ENCODE measurements around the gene TTYH2.
"Not testable (repeated sequence)": the region's sequence is repeated elsewhere in the genome, so short reads cannot be mapped to it uniquely, and the experiment has no call there.

The TTYH2 gene

DNA sequence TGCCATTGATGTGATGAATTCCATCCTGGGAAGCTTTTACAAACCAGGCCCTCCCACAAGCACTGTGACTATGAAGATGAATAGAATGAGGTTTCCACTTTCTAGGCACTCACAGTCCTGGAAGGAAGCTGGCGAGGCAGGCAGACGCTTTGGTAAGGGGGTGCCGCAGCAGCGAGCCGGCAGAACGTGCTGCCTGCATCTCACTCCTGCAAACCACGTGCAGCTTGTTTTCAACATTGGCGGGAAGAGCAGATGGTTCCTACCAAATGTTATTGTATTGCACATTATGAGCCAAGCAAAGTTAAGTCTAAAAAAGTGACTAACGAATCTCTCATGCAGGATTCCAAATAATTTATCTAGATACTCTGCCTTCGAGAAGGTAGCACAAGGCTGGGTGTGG lies 57.0 kb downstream of the TTYH2 start:
- FAIRE-seq: no peak

DNA sequence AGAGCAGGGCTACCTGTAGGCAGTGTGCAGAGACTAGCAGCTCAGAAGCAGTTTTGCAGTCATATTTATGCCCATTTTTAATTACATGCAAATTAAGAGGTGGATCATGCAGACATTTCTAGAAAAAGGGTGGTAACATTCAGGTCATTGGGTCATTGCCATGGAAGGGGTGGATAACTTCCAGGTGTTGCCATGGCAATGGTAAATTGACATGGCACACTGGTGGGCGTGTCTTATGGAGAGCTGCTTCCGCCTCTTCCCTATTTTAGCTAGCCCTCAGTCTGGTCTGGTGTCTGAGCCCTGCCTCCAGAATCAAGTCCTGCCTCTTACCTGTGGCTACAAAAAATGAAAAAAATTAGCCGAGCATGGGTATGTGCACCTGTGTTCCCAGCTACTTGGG lies 57.9 kb downstream of the TTYH2 start:
- no peak for FAIRE-seq

DNA sequence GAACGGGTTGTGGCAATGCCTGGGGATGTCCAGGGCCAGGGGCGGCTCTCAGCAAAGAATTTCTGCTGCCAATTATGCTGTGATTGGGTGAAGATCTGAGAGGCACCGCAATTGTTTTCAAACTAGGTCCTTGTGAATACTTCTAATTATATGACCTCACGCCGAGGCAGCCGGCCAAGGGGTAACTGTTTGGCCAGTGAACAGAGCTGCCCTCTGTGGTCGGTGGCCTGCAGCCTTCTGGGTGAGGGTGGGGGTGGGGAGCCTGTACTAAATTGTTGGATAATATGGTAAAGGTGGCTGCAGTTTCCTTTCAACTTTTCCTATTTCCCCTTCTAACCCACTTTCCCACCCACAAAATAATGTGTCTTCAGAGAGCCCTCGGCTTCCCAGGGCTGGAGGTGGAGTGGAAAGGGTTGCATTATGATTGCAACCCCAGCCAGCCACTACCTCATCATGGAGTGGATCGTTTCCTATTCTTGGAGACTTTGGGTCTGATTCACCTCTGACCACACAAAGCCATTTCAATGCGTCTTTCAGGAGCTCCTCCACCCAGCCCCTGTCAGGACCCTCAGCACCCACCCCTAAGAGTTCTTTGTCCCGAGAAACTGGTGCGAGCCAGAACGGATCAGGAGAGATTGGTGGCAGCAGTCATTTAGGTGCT lies 58.7 kb downstream of the TTYH2 start:
- FAIRE-seq: no peak

DNA sequence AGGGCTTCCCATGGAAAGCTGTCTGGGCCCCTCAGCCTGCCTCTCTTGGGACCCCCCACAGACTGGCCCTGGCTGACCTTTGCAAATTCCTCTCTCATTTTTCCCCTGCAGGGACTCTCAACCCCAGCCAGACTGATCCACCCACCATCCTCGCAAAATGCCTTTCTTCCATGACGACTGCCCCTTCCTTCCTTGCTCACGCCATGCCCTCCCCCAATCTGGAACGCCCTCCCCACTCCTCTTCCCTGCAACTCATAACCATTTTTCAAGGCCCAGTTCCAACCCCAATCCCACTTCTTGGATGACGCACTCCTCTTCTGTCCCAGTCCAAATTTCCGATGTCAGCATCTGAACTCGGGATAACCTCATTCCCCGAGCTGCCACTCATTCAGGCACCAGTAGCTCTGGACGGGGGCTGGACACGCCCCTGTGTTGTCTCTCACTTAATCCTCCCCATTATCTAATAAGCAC lies 59.4 kb downstream of the TTYH2 start:
- FAIRE-seq: no peak

DNA sequence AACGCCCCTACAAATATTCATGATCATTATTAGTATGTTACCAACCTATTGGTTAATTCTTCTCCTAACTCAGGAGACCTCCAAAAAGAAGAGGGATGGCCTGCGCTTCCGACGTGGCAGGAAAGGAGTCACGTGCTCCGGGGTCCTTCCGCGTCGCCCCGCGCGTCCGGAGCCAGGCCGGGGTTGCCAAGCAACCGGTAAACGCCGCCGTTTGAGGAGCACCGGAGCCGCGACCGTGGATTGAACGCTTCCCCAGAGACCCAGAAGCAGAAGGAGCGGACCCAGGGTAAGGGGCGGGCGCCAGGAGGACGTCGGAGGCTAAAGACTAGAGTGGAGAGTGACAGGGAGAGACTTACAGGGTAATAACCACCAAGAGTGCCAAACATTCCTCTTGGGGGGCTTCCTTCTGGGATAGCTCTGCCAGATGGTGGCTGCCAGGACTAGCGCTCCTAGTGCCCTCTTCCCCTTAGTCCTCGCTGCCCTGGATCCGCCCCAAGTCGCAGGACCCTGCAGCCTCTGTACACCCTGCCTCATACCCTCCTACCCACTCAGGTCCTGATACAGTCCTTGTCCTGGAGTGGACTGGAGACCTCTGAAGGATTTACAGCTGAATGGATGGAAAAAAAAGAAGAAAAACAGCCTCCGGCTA lies 60.8 kb downstream of the TTYH2 start, which contains the start of gene DNAI2:
Gene DNAI2 (plus strand): TSS at position 175 of the 649 bp plus-strand sequence. CDS start 7,584 bp downstream, outside the sequence.
- no peak for FAIRE-seq

DNA sequence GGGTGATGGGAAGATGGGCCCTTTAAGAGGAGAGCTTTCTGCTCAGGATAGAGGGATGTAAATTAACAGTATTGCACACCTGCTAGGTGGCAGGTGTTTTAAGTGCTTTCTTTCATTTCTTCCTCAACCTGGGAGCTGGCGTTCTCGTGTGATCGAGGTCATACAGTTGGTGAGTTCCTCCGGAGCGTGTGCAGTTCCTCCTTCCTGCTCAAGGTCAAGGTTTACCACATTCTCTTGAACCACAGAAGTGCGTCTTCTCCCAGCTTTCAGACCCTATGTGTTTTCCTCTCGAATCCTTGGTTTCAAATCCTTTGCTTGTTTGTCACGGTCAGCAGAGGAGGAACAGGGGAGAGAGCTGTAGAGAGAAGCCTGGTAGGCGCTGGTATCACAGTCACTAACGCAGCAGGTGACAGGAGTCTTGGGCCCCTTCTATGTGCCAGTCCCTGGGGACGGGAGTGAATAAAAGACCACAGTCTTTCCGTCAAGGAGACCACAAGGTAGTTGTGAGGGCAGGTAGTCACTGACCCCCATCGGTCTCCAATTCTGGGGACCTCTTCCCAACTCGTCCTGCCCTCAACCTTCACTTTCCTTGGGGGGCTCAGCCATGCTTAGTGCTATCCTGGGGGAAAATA lies 61.5 kb downstream of the TTYH2 start:
- FAIRE-seq: no peak

DNA sequence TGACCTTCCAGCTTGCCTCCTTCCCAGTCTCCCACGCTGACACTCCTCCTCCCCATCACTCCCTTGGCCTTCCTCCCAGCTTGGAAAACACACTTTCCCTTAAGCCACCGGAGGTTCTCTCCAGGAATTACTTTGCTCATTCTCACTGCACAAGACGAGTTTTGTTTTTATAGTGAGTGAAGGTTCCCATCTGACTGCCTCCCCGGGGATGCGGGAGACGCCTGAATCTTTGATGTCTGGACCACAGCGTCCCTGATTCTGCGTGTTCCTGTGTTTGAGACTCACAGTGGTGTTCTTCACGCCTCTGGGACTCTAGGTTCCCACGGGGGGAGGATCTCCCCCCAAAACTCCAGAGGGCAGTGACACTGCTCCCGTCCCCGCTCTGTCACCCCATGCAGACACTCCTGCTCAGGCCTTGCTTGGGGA lies 62.7 kb downstream of the TTYH2 start:
- no peak for FAIRE-seq

DNA sequence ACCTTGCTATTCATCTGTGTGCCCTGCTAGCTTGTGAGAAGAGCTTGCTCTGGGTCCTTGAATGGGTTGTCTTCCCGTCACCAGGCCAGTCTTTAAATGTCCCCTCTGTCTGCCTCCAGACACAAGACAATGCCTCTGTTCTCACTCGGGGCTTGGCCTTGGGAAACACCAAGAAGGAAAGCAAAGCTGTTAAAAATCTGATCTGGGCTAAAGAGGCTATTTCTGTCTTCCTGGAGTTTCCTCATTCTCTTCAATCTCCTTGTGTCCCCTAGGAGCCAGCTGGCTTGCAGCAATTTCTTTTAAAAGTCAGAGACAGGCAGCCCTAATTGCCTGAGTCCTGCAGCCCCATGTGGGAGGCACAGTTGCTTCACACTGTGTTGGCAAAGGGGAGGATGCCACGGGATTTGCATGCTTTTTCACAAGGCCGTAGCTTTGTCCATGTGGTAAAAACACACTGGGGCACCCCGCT lies 63.2 kb downstream of the TTYH2 start:
- FAIRE-seq: no peak

DNA sequence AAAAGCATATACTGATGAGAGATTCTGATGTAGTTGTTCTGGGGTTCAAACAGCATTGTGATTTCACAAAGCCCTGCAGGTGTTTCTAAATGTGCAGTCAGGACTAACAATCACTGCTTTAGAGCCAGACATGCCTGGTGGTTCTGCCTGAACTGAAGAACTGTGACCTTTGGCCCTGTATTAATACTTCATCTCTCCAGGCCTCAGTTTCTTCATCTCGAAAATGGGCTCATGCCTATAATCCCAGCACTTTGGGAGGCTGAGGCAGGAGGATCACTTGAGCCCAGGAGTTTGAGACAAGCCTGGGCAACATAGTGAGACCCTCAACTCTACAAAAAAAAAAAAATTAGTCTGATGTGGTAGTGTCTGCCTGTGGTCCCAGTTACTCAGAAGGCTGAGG lies 64.6 kb downstream of the TTYH2 start:
- FAIRE-seq: no peak

DNA sequence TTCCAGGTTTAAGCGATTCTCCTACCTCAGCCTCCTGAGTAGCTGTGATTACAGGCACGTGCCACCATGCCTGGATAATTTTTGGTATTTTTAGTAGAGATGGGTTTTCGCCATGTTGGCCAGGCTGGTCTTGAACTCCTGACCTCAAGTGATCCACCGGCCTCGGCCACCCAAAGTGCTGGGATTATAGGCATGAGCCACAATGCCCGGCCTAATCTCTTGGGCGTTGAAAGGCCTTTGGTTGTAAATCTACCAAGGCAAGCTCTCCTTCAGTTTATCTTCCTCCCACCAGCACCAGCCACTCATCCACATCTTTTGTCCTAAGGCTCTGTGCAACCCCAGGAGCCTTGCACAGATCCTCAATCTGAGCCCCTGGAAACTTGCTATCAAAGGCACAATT lies 66.2 kb downstream of the TTYH2 start:
- FAIRE-seq: not testable (repeated sequence)

DNA sequence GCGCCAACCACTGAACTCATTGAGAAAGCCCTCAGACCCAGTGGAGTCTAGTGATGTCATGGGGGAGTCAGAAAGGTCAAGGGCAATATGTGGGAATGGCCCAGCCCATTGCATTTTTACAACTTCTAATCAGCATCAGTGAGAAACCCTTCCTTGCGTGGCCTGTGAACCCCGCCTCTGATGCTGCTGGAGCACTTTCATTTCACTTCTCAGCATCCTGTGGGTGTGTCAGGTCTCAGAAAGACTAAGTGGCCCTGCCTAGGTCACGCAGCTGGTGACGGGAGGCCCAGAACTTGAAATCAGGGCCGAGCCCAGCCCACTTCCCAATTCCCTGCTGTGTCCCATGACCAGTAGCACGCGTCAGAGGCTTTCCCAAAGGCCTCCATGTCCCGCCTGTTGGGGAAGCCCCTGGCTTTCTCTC lies 66.7 kb downstream of the TTYH2 start:
- no peak for FAIRE-seq

DNA sequence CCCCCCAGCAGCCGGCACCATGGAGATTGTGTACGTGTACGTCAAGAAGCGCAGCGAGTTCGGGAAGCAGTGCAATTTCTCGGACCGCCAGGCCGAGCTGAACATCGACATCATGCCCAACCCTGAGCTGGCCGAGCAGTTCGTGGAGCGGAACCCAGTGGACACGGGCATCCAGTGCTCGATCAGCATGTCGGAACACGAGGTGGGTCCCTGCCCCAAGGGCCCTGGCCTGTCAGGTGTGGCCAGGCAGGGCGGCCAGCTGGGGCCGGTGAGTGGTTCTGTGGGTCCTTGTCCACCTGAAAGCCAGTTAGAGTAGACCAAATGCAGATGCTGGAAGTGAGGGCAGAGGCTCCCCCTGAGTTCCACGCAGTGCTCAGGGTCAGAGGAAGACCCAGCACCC lies 68.4 kb downstream of the TTYH2 start:
- no peak for FAIRE-seq

DNA sequence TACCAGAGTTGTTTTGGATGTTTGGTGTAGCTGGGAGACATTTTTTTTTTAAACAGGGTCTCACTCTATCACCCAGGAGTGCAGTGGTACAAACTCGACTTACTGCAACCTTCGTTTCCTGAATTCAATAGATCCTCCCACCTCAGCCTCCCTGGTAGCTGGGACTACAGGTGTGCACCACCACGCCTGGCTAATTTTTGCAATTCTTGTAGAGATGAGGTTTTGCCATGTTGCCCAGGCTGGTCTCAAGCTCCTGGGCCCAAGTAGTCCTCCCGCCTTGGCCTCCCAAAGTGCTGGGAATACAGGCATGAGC lies 68.9 kb downstream of the TTYH2 start:
- not testable (repeated sequence) for FAIRE-seq

DNA sequence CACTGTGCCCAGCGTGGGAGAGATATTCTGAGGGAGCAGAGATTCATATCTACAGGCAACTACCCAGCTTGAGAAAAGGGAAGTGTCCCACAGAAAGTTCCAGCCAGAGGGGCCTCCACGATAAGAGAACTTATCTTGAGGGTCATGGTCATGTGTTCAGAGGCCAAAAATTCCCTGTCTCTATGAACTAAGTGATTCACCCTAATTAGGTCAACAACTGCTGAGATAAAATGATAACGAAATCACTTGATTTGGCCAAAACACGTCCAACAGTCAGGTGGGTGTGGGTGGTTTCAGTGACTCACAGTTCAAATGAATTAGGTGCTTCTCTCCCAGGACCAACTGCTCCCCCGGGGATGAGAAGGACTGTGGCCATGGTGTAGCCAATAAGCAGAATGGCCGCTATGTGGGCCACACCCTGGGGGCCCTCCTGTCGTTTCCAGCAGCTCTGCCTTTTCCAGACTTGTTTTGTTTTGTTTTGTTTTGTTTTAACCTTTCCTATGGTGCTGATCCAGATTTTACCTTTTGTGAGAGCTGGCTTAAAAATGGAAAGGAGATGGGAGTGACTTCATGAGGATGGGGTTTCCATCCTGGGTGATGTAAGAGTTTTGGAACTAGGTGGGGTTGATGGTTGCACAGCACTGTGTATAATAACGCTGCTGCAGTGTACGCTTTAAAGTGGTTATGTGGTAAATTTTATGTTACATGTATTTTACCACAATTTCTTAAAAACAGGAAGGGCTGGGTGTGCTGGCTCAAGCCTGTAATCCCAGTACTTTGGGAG lies 69.4 kb downstream of the TTYH2 start:
- FAIRE-seq: no peak

DNA sequence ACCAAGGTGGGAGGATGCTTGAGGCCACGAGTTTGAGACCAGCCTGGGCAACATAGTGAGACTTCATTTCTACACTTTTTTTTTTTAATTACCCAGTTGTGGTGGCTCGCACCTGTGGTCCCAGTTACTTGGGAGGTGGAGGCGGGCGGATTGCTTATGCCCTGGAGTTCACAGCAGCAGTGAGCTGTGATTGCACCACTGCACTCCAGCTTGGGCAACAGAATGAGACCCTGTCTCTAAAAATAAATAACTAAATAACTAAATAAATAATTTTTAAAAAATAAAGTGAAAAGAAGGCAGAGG lies 70.0 kb downstream of the TTYH2 start:
- no peak for FAIRE-seq

DNA sequence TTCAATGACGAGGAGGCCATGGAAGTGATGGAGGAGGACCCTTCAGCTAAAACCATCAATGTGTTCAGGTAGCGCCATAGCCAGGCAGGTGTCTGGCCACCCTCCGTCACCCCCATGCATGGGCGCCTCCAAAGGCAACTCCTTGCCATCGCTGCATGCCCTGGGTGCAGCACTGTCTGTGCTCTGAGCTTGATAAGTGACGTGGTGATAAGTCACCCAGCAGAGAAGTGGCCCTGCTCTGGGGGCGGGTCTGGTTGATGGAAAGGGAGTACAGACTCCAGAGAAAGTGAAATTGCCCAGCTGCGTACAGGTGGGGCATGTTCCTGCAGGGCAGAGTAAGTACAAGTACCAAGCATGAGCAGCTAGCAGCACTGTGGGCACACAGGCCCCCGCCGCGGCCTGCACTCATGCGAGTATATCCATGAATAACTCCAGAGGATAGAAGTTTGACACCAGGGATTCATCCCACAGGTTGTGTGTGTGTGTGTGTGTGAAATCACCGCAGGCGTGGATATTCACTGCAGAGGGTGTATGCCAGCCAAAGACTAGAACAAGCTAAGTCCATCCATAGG lies 73.7 kb downstream of the TTYH2 start:
- FAIRE-seq: no peak

DNA sequence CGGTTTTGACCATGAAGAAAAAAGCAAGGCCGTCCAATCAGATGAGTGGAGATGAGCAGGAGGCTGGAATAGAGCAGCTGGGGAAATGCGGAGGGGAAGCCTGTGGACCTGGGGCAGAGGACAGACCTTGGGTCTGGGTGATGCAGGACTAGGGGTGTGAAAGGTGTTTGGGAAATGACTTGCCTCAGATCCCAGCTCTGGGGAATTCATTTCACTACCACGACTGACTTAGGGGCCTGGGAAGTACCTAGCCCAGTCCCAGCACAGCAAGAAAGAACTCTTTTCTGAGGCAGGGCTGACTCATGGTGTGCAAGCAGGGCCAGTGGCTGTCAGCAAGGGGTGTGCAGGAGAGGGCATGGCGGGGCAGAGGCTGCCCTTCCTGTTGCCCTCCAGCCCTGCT lies 75.4 kb downstream of the TTYH2 start:
- no peak for FAIRE-seq

DNA sequence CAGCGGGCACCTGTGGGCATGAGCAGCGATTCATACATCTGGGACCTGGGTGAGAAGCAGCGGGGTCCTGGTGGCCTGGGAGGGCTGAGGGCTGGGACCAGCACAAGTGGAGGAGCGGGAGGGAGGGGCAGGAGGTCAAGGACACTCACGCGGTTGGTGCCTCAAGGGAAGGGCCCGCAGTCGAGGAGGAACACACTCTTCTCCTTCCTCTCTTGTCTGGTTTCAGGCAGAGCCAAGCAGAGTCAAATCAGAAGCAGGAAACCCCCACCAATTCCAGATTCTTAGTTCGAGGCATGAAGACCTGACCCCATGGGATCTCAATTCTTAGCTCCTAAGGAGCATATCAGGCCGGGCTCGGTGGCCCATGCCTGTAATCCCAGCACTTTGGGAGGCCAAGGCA lies 76.3 kb downstream of the TTYH2 start:
- no peak for FAIRE-seq

DNA sequence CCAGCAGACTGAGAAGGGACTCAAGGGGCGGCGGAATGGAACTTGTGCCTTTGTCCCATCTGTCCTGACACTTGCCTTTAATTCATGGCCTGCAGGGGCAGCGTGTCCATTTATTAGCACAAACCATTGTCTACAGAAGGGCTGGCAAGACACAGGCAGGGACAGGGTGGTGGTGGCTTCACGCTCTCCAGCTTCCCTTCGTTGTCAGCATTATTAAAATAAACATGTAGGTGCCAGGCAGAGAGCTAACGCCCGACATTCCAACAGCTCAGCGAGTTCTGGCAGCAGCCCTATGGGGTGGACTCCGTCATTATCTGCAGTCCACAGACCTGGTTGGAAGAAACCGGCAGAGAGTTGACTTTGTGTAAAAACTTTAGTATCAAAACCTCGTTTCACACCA lies 77.0 kb downstream of the TTYH2 start:
- FAIRE-seq: no peak

DNA sequence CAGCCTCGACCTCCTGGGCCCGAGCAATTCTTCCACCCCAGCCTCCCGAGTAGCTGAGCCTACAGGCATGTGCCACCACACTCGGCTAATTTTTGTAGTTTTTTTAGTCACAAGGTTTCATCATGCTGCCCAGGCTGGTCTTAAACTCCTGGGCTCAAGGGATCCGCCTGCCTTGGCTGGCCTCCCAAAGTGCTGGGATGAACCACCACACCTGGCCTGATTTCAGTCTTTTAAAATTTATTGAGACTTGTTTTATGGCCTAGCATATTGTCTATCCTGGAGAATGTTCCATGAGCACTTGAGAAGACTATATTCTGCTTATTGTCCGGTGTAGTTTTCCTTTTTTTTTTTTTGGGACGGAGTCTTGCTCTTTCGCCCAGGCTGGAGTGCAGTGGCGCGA lies 79.1 kb downstream of the TTYH2 start:
- no peak for FAIRE-seq

DNA sequence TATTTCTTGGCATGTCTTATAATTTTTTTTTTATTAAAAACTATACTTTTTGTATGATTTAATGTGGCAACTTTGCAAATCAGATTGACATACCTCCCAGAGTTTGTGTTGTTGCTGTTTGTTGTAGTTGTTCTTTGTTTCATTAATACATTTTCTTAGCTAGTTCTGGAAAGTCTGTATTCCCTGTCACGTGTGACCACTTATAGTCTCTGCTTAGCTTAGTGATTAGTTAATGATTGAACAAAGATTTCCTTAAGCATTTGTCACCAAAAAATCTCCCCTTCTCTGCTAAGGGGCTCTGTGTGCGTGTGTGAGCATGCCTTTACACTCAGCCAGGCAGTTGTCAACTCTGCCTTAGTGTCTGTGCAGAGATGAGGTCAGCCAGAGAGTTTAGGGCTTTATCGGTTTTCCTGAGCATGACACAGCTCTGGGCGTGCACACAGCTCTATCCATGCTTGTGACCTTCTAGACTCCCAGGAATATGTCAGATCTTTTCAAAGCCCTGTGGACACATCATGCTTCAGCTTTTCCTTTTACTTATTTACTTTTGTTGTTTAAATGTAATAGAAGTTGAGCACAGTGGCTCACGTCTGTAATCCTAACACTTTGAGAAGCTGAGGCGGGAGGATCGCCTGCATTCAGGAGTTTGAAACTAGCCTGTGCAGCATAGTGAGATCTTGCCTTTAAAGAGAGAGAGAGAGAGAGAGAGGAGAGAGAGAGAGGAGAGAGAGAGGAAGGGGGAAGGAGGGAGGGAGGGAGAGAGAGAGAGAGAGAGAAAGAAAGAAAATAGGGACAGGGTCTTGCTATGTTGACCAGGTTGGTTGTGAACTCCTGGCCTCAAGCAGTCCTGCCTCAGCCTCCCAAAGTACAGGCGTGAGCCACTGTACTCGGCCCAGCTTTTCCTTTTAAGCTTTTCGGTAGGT lies 82.5 kb downstream of the TTYH2 start:
- FAIRE-seq: no peak

DNA sequence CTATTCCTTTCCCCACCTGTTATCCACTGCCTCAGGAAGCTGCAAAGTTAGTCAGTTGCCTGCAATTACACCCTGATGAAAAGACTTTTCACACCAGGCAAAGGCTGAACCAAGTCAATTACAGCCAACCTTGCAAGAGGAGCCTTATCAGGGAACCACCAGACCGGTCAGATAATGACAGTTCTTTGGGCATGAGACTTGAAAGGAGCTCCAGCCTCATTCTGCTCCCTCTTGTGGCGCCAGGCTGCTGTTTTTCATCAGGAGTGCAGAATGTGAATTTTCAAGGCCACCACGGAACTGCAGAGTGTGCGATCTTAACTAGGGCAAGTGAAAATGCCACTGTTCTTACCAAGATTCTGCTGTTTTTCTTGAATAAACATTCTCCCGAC lies 83.2 kb downstream of the TTYH2 start:
- FAIRE-seq: no peak
